Metanephros (tissue), 1 donor: Measurements from ENCODE around the gene TMEM229A. TPM values are rescaled to one million over a fixed set of nuclear protein-coding genes. Genes with fewer than 3 reads are reported as not detected.

Source experiments
- total RNA-seq: library from RNA; depleted of rRNA; stranded (reverse); fragments of >200 nt; gene quantifications from one replicate; pipeline ENCODE4 v1.2.3, GENCODE V29; 2014

The TMEM229A gene
- 0.06 TPM for total RNA-seq

GRCh38 chr7:124032369-124033094, at the start of gene TMEM229A:
Gene TMEM229A (minus strand): TSS chr7:124033067. CDS start chr7:124033003, 64 bp downstream.

Other genes starting within 250 kb of the TMEM229A start
- 0.18 TPM for gene HYAL4, start 187.9 kb downstream of the TMEM229A start, total RNA-seq
- gene SPAM1, start 107.8 kb downstream of the TMEM229A start, total RNA-seq = not detected